Ovary (tissue), 3 donors: Measurements from ENCODE around the gene COL23A1.

Experiments
- EP300 ChIP-seq: sonication (generic); formaldehyde crosslinking; IDR thresholded peaks from one replicate; pipeline ENCODE4 v1.6.1; 2017; ENCODE audit warnings: antibody characterized with exemption
- POLR2A ChIP-seq: fragments of 450-650 bp; IDR thresholded peaks from one replicate; pipeline ENCODE4 v1.6.1; 2017; ENCODE audit warnings: antibody characterized with exemption, mild to moderate bottlenecking, moderate library complexity
- TF ChIP-seq, protein P1 (sequence below), 3 donors: fragments of 450-650 bp in 2 of 3; fragments of 200-600 bp in 1 of 3; IDR thresholded peaks; one replicate each; pipeline versions ENCODE4 v1.5.1 to v1.8.0; 2016 to 2022; ENCODE audit warnings: antibody characterized with exemption in 3 of 3, mild to moderate bottlenecking in 1 of 3
- donor health status: DM: no; HTN: no; CAD: no.

DNA sequence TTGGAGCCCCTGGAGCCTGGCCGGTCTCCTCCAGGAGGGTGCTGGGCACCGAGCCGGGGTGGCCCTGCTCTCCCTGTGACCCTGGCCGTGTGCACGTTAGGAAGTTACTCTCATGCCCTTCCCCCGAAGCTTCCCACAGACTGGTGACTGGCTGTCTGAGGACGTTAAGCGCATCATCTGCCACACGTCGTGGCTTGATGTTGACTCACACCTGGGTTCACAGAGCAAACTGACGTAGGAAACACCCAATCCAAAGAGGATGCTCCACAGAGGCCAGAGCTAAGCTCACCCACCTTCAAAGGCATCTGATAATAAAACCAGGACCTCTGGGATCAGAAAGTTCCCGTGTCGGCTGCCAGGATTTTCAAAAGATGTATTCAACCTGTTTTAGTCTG is 204.7 kb downstream of the COL23A1 start:
- TF ChIP-seq, protein P1, sequence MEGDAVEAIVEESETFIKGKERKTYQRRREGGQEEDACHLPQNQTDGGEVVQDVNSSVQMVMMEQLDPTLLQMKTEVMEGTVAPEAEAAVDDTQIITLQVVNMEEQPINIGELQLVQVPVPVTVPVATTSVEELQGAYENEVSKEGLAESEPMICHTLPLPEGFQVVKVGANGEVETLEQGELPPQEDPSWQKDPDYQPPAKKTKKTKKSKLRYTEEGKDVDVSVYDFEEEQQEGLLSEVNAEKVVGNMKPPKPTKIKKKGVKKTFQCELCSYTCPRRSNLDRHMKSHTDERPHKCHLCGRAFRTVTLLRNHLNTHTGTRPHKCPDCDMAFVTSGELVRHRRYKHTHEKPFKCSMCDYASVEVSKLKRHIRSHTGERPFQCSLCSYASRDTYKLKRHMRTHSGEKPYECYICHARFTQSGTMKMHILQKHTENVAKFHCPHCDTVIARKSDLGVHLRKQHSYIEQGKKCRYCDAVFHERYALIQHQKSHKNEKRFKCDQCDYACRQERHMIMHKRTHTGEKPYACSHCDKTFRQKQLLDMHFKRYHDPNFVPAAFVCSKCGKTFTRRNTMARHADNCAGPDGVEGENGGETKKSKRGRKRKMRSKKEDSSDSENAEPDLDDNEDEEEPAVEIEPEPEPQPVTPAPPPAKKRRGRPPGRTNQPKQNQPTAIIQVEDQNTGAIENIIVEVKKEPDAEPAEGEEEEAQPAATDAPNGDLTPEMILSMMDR (IDR thresholded peaks at IDR 0.05) = no peak
- no peak for TF ChIP-seq POLR2A
- no peak for TF ChIP-seq EP300
